Mammary epithelial cell (primary cell): Measurements from ENCODE around the gene H6PD.

Experiments
- EZH2 ChIP-seq: IDR thresholded peaks from 2 replicates; pipeline ENCODE4 v1.6.1; 2012; ENCODE audit warnings: low read length, inconsistent platforms, borderline replicate concordance
- TF ChIP-seq, protein P1 (sequence below), 2 donors: IDR thresholded peaks in 1 of 2; conservative IDR thresholded peaks in 1 of 2; 2 replicates each; pipeline ENCODE4 v1.5.1; 2011 to 2012; ENCODE audit warnings: inconsistent platforms in 2 of 2, low read length in 2 of 2, mild to moderate bottlenecking in 2 of 2, control low read depth in 1 of 2, low read depth in 1 of 2; ENCODE audit not compliant: insufficient read depth in 1 of 2; ENCODE audit errors: extremely low read depth in 1 of 2

DNA sequence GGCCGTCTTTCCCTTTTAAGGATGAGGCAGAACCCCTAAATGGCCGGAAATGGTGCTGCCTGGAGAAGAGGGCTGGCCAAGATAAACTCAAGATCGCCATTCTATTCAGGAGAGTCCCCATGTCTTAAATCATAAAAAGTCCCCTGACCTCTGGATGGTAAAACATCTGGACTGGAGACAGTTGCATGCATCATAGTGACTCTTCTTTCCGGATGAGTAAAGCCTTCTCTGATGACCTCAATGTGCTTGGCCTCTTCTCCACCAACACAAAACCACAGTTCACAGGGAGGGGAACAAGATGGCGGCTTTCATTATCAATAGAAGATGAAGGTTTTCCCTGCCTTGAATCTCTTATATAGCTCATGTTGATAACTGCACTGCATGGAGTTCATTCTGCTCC, 27.5 kb upstream of the H6PD start:
- TF ChIP-seq, protein P1, sequence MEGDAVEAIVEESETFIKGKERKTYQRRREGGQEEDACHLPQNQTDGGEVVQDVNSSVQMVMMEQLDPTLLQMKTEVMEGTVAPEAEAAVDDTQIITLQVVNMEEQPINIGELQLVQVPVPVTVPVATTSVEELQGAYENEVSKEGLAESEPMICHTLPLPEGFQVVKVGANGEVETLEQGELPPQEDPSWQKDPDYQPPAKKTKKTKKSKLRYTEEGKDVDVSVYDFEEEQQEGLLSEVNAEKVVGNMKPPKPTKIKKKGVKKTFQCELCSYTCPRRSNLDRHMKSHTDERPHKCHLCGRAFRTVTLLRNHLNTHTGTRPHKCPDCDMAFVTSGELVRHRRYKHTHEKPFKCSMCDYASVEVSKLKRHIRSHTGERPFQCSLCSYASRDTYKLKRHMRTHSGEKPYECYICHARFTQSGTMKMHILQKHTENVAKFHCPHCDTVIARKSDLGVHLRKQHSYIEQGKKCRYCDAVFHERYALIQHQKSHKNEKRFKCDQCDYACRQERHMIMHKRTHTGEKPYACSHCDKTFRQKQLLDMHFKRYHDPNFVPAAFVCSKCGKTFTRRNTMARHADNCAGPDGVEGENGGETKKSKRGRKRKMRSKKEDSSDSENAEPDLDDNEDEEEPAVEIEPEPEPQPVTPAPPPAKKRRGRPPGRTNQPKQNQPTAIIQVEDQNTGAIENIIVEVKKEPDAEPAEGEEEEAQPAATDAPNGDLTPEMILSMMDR (conservative IDR thresholded peaks at IDR 0.05 in 1 of 2, IDR thresholded peaks at IDR 0.05 in 1 of 2; ENCODE audit: extremely low read depth in 1 of 2, insufficient read depth in 1 of 2, low read depth in 1 of 2, low read length in 2 of 2) = no peak
- no peak for TF ChIP-seq EZH2
